Measurements from ENCODE around the gene ANKRD36C.
"Not testable (repeated sequence)": the region's sequence is repeated elsewhere in the genome, so short reads cannot be mapped to it uniquely, and the experiment has no call there.

The ANKRD36C gene

GRCh38 chr2:95991351-95992094, at the start of gene ANKRD36C:
TSS of gene ANKRD36C (minus strand) at chr2:95991824. CDS start at chr2:95991708, 116 bp downstream.
- Histone ChIP-seq H3K9ac (ENCODE audit: low read length in 5 of 5) (peak within 1 kb of the TSS; percentile 52 to 80 (median 68)), H3K4me3 (ENCODE audit: low read depth in 1 of 5, low read length in 5 of 5) (peak within 1 kb of the TSS; percentile 74 to 88 (median 81)), H3K27ac (ENCODE audit: low read depth, low read length) (peak within 1 kb of the TSS; percentile 70)
- not testable (repeated sequence) for H3K27me3 ChIP-seq (ENCODE audit: control insufficient read depth in 5 of 5, insufficient read depth in 4 of 5, low read length in 5 of 5); H3K4me1 ChIP-seq (ENCODE audit: control insufficient read depth in 5 of 5, insufficient read depth in 5 of 5, low read length in 5 of 5); H3K9me3 ChIP-seq (ENCODE audit: control insufficient read depth in 5 of 5, low read length in 5 of 5); H3K36me3 ChIP-seq (ENCODE audit: control insufficient read depth in 5 of 5, insufficient read depth in 5 of 5, low read length in 5 of 5)

- H3K9me3 ChIP-seq (ENCODE audit: control insufficient read depth in 5 of 5, low read length in 5 of 5); H3K36me3 ChIP-seq (ENCODE audit: control insufficient read depth in 5 of 5, insufficient read depth in 5 of 5, low read length in 5 of 5); H3K9ac ChIP-seq (ENCODE audit: low read length in 5 of 5); H3K4me1 ChIP-seq (ENCODE audit: control insufficient read depth in 5 of 5, insufficient read depth in 5 of 5, low read length in 5 of 5); H3K27me3 ChIP-seq (ENCODE audit: control insufficient read depth in 5 of 5, insufficient read depth in 4 of 5, low read length in 5 of 5); H3K27ac ChIP-seq (ENCODE audit: low read depth, low read length); H3K4me3 ChIP-seq (ENCODE audit: low read depth in 1 of 5, low read length in 5 of 5): not testable (repeated sequence)
Observed at GRCh38 chr2:96035554-96035953, 43.9 kb upstream of the ANKRD36C start.

GRCh38 chr2:96034792-96035191, 43.2 kb upstream of the ANKRD36C start, which contains the start of gene GPAT2:
TSS of gene GPAT2 (minus strand) at chr2:96034916. CDS start at chr2:96032359, 2,557 bp downstream.
- not testable (repeated sequence) for H3K27ac ChIP-seq (ENCODE audit: low read depth, low read length); H3K4me1 ChIP-seq (ENCODE audit: control insufficient read depth in 5 of 5, insufficient read depth in 5 of 5, low read length in 5 of 5); H3K27me3 ChIP-seq (ENCODE audit: control insufficient read depth in 5 of 5, insufficient read depth in 4 of 5, low read length in 5 of 5); H3K9me3 ChIP-seq (ENCODE audit: control insufficient read depth in 5 of 5, low read length in 5 of 5); H3K4me3 ChIP-seq (ENCODE audit: low read depth in 1 of 5, low read length in 5 of 5); H3K36me3 ChIP-seq (ENCODE audit: control insufficient read depth in 5 of 5, insufficient read depth in 5 of 5, low read length in 5 of 5); H3K9ac ChIP-seq (ENCODE audit: low read length in 5 of 5)

- not testable (repeated sequence) for H3K27me3 ChIP-seq (ENCODE audit: control insufficient read depth in 5 of 5, insufficient read depth in 4 of 5, low read length in 5 of 5); H3K27ac ChIP-seq (ENCODE audit: low read depth, low read length); H3K9ac ChIP-seq (ENCODE audit: low read length in 5 of 5)
Observed at GRCh38 chr2:96033997-96034396, 42.4 kb upstream of the ANKRD36C start.

GRCh38 chr2:96027725-96028325, 36.2 kb upstream of the ANKRD36C start:
- not testable (repeated sequence) for H3K4me1 ChIP-seq (ENCODE audit: control insufficient read depth in 5 of 5, insufficient read depth in 5 of 5, low read length in 5 of 5); H3K9ac ChIP-seq (ENCODE audit: low read length in 5 of 5); H3K9me3 ChIP-seq (ENCODE audit: control insufficient read depth in 5 of 5, low read length in 5 of 5); H3K27ac ChIP-seq (ENCODE audit: low read depth, low read length); H3K4me3 ChIP-seq (ENCODE audit: low read depth in 1 of 5, low read length in 5 of 5); H3K27me3 ChIP-seq (ENCODE audit: control insufficient read depth in 5 of 5, insufficient read depth in 4 of 5, low read length in 5 of 5); H3K36me3 ChIP-seq (ENCODE audit: control insufficient read depth in 5 of 5, insufficient read depth in 5 of 5, low read length in 5 of 5)

More at GRCh38 chr2:96033997-96034396, 42.4 kb upstream of the ANKRD36C start:
- not testable (repeated sequence) for H3K36me3 ChIP-seq (ENCODE audit: control insufficient read depth in 5 of 5, insufficient read depth in 5 of 5, low read length in 5 of 5); H3K4me3 ChIP-seq (ENCODE audit: low read depth in 1 of 5, low read length in 5 of 5); H3K4me1 ChIP-seq (ENCODE audit: control insufficient read depth in 5 of 5, insufficient read depth in 5 of 5, low read length in 5 of 5); H3K9me3 ChIP-seq (ENCODE audit: control insufficient read depth in 5 of 5, low read length in 5 of 5)

GRCh38 chr2:96025755-96026154, 34.1 kb upstream of the ANKRD36C start:
- H3K27ac ChIP-seq (ENCODE audit: low read depth, low read length); H3K9ac ChIP-seq (ENCODE audit: low read length in 5 of 5); H3K36me3 ChIP-seq (ENCODE audit: control insufficient read depth in 5 of 5, insufficient read depth in 5 of 5, low read length in 5 of 5); H3K4me1 ChIP-seq (ENCODE audit: control insufficient read depth in 5 of 5, insufficient read depth in 5 of 5, low read length in 5 of 5); H3K9me3 ChIP-seq (ENCODE audit: control insufficient read depth in 5 of 5, low read length in 5 of 5); H3K4me3 ChIP-seq (ENCODE audit: low read depth in 1 of 5, low read length in 5 of 5); H3K27me3 ChIP-seq (ENCODE audit: control insufficient read depth in 5 of 5, insufficient read depth in 4 of 5, low read length in 5 of 5): not testable (repeated sequence)

GRCh38 chr2:96025194-96025492, 33.5 kb upstream of the ANKRD36C start:
- Histone ChIP-seq H3K4me3 (ENCODE audit: low read depth in 1 of 5, low read length in 5 of 5) (no peak overlapping the region), H3K9me3 (ENCODE audit: control insufficient read depth in 5 of 5, low read length in 5 of 5) (no peaks in the 10 kb centered on the region), H3K36me3 (ENCODE audit: control insufficient read depth in 5 of 5, insufficient read depth in 5 of 5, low read length in 5 of 5) (no peaks in the 10 kb centered on the region), H3K9ac (ENCODE audit: low read length in 5 of 5) (no peak overlapping the region), H3K4me1 (ENCODE audit: control insufficient read depth in 5 of 5, insufficient read depth in 5 of 5, low read length in 5 of 5) (peaks cover 0 to 5% (median 0%) of the 10 kb centered on the region in 5 donors), H3K27me3 (ENCODE audit: control insufficient read depth in 5 of 5, insufficient read depth in 4 of 5, low read length in 5 of 5) (no peaks in the 10 kb centered on the region), H3K27ac (ENCODE audit: low read depth, low read length) (no peak overlapping the region)

- no peak overlapping the region for H3K4me3 ChIP-seq (ENCODE audit: low read depth in 1 of 5, low read length in 5 of 5)
- H3K4me1 ChIP-seq (ENCODE audit: control insufficient read depth in 5 of 5, insufficient read depth in 5 of 5, low read length in 5 of 5) = peaks cover 0 to 5% (median 0%) of the 10 kb centered on the region in 5 donors
- no peak overlapping the region for H3K9ac ChIP-seq (ENCODE audit: low read length in 5 of 5)
- no peaks in the 10 kb centered on the region for H3K9me3 ChIP-seq (ENCODE audit: control insufficient read depth in 5 of 5, low read length in 5 of 5)
- H3K36me3 ChIP-seq (ENCODE audit: control insufficient read depth in 5 of 5, insufficient read depth in 5 of 5, low read length in 5 of 5) = no peaks in the 10 kb centered on the region
- H3K27me3 ChIP-seq (ENCODE audit: control insufficient read depth in 5 of 5, insufficient read depth in 4 of 5, low read length in 5 of 5) = no peaks in the 10 kb centered on the region
- H3K27ac ChIP-seq (ENCODE audit: low read depth, low read length) = no peak overlapping the region
Observed at GRCh38 chr2:96024336-96025193, 32.9 kb upstream of the ANKRD36C start.

- H3K9ac ChIP-seq (ENCODE audit: low read length in 5 of 5); H3K27ac ChIP-seq (ENCODE audit: low read depth, low read length); H3K4me1 ChIP-seq (ENCODE audit: control insufficient read depth in 5 of 5, insufficient read depth in 5 of 5, low read length in 5 of 5); H3K27me3 ChIP-seq (ENCODE audit: control insufficient read depth in 5 of 5, insufficient read depth in 4 of 5, low read length in 5 of 5); H3K9me3 ChIP-seq (ENCODE audit: control insufficient read depth in 5 of 5, low read length in 5 of 5); H3K36me3 ChIP-seq (ENCODE audit: control insufficient read depth in 5 of 5, insufficient read depth in 5 of 5, low read length in 5 of 5); H3K4me3 ChIP-seq (ENCODE audit: low read depth in 1 of 5, low read length in 5 of 5): not testable (repeated sequence)
Observed at GRCh38 chr2:96023701-96024100, 32.1 kb upstream of the ANKRD36C start.
